SKM-1 treated with dmso at 0.1 percent for 144 hours (cell line): Measurements from ENCODE around the gene PTCSC3.
"Not testable (repeated sequence)": the region's sequence is repeated elsewhere in the genome, so short reads cannot be mapped to it uniquely, and the experiment has no call there.

Experiments used
- DNase-seq: peaks from one replicate; lab custom pipeline; 2025; ENCODE audit not compliant: unreplicated experiment; lab: John Stamatoyannopoulos, UW

PTCSC3 gene

GRCh38 chr14:36174767-36175424 lies 1.6 kb downstream of the PTCSC3 start:
- DNase-seq = no peak

GRCh38 chr14:36173161-36173560 lies 3.4 kb downstream of the PTCSC3 start:
- DNase-seq = no peak

GRCh38 chr14:36171607-36172006 lies 4.9 kb downstream of the PTCSC3 start:
- DNase-seq = no peak

GRCh38 chr14:36167431-36167830 lies 9.1 kb downstream of the PTCSC3 start:
- no peak for DNase-seq

- DNase-seq = no peak
Measured at GRCh38 chr14:36163451-36163850, 13.1 kb downstream of the PTCSC3 start.

- no peak for DNase-seq
Measured at GRCh38 chr14:36162267-36162666, 14.3 kb downstream of the PTCSC3 start.

GRCh38 chr14:36161776-36162175 lies 14.7 kb downstream of the PTCSC3 start:
- no peak for DNase-seq

GRCh38 chr14:36151335-36151734 lies 25.2 kb downstream of the PTCSC3 start:
- no peak for DNase-seq

- no peak for DNase-seq
Measured at GRCh38 chr14:36134038-36134437, 42.5 kb downstream of the PTCSC3 start.

- DNase-seq = no peak
Measured at GRCh38 chr14:36132826-36133225, 43.7 kb downstream of the PTCSC3 start.

GRCh38 chr14:36130186-36130585 lies 46.3 kb downstream of the PTCSC3 start:
- DNase-seq = no peak

GRCh38 chr14:36129181-36129580 lies 47.3 kb downstream of the PTCSC3 start:
- DNase-seq = no peak

GRCh38 chr14:36113341-36113740 lies 63.2 kb downstream of the PTCSC3 start:
- DNase-seq = no peak

GRCh38 chr14:36111822-36112583 lies 64.5 kb downstream of the PTCSC3 start:
- DNase-seq = no peak

- DNase-seq = no peak
Measured at GRCh38 chr14:36105401-36105800, 71.1 kb downstream of the PTCSC3 start.

- not testable (repeated sequence) for DNase-seq
Measured at GRCh38 chr14:36104258-36104657, 72.3 kb downstream of the PTCSC3 start.

GRCh38 chr14:36099619-36100018 lies 76.9 kb downstream of the PTCSC3 start:
- DNase-seq = no peak

GRCh38 chr14:36097356-36097755 lies 79.2 kb downstream of the PTCSC3 start:
- DNase-seq = no peak

- DNase-seq = no peak
Measured at GRCh38 chr14:36096090-36096489, 80.4 kb downstream of the PTCSC3 start.

- no peak for DNase-seq
Measured at GRCh38 chr14:36094963-36095362, 81.6 kb downstream of the PTCSC3 start.

GRCh38 chr14:36091096-36091495 lies 85.4 kb downstream of the PTCSC3 start:
- no peak for DNase-seq

GRCh38 chr14:36087411-36087810 lies 89.1 kb downstream of the PTCSC3 start:
- DNase-seq = no peak
